Measurements from ENCODE around the gene CLDN9.

GRCh38 chr16:2967211-2967631 is 45.5 kb upstream of the CLDN9 start:
- no peak for TF ChIP-seq POLR2A (IDR thresholded peaks at IDR 0.05)
- no peak for TF ChIP-seq CTCF (IDR thresholded peaks at IDR 0.05)

Measured in upper lobe of left lung (tissue), 4 donors.